ENCODE data around the gene SSTR3.

DNA sequence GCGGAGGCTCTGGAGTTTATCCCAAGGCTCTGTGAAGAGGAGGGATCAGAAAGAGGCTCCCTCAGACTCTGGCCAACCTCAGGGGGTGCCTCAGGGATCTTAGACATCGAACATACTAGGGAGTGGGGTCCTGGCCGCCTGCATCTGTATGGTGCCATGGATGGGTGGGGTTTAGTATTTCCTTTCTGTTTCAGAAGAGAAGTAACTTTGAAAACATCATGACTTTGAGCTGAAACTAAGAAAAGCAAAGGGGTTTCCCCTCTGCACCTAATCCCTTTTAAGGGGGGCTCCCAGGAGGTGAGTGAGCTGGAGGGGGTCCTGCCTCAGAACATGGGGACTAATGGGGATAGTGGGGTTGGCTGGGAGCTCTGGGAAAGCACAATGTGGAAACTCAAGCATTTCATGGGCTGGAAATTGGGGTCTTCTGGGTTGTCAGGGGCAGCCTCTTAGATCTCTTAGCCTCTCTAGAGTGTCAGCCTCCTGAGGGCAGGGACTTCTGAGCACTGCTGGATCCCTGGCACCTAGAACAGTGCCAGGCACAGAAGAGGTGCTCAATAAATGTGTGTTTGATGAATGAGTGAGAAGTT, 11.8 kb upstream of the SSTR3 start:
- TF ChIP-seq, protein P1, sequence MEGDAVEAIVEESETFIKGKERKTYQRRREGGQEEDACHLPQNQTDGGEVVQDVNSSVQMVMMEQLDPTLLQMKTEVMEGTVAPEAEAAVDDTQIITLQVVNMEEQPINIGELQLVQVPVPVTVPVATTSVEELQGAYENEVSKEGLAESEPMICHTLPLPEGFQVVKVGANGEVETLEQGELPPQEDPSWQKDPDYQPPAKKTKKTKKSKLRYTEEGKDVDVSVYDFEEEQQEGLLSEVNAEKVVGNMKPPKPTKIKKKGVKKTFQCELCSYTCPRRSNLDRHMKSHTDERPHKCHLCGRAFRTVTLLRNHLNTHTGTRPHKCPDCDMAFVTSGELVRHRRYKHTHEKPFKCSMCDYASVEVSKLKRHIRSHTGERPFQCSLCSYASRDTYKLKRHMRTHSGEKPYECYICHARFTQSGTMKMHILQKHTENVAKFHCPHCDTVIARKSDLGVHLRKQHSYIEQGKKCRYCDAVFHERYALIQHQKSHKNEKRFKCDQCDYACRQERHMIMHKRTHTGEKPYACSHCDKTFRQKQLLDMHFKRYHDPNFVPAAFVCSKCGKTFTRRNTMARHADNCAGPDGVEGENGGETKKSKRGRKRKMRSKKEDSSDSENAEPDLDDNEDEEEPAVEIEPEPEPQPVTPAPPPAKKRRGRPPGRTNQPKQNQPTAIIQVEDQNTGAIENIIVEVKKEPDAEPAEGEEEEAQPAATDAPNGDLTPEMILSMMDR (IDR thresholded peaks at IDR 0.05; ENCODE audit: insufficient read depth, low read depth, low read length), result no peak
- no peak for TF ChIP-seq EZH2 (IDR thresholded peaks at IDR 0.05; ENCODE audit: insufficient read depth, low read length)
